Karpas-422 (cell line): Measurements from ENCODE around the gene B4GALT1. TPM values are rescaled to one million over a fixed set of nuclear protein-coding genes. Genes with fewer than 3 reads are reported as not detected.

Source experiments
- small RNA-seq: library from RNA; depleted of rRNA; stranded (forward); fragments of <200 nt; gene quantifications from one replicate; pipeline ENCODE3, GENCODE V24; 2014
- total RNA-seq: library from RNA; depleted of rRNA; stranded (reverse); fragments of >200 nt; shearing (Covaris generic); gene quantifications from 2 replicates; pipeline ENCODE4 v1.2.3, GENCODE V29; 2014; ENCODE audit warnings: low replicate concordance; rRNA removed

B4GALT1 gene
- total RNA-seq, 1 experiment from 2014 or later: 6.9 TPM

Small RNAs within 50 kb of the gene (small RNA-seq; reads per million reads assigned to genes)
- not detected for gene RNU4ATAC15P

Other genes with a start within 250 kb of the B4GALT1 start
- 41.9 and 42.6 TPM in 2 replicates for gene APTX, start 165.7 kb downstream of the B4GALT1 start, total RNA-seq
- 65.7 and 80.4 TPM in 2 replicates for gene DNAJA1, start 142.1 kb downstream of the B4GALT1 start, total RNA-seq
- gene SMU1, start 90.7 kb downstream of the B4GALT1 start, total RNA-seq: 12.2 and 18.4 TPM in 2 replicates
- gene SPINK4, start 72.8 kb upstream of the B4GALT1 start, total RNA-seq: not detected in 2 replicates
- gene BAG1, start 97.4 kb upstream of the B4GALT1 start, total RNA-seq: 55.6 and 111 TPM in 2 replicates
- 53.4 and 57.1 TPM in 2 replicates for gene CHMP5, start 97.7 kb upstream of the B4GALT1 start, total RNA-seq
- 30.7 and 51.4 TPM in 2 replicates for gene NFX1, start 123.2 kb upstream of the B4GALT1 start, total RNA-seq
- not detected in 2 replicates for gene AQP7, start 235.2 kb upstream of the B4GALT1 start, total RNA-seq